Activated CD4-positive, alpha-beta T cell treated with anti-CD3 and anti-CD28 coated beads, Interleukin-2, amount 50 U/mL, for 16 hours (primary cell): ENCODE measurements around the gene MYL2.

Experiments used
- DNase-seq: peaks from one replicate; pipeline ENCODE4 v3.0.0-alpha.2; 2020

The MYL2 gene

DNA sequence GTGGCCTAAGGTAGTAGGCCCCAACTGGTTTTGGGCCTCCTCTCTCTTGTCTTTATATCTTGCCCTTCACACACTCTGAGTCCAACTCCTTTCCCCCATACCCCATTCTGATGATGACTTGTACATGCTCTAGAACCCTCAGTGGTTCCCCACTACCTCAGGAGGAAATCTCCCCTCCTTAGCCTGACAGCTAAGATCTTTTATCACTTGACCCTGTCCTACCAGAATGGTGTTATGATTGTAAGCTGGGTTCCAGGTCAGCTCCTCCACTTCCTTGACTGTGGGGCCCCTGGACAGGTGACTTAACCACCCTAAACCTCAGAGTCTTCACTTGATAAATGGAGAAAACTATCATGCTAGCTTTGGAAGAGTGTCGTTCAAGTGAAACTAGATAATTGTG, 9.4 kb upstream of the MYL2 start:
- no peak for DNase-seq

DNA sequence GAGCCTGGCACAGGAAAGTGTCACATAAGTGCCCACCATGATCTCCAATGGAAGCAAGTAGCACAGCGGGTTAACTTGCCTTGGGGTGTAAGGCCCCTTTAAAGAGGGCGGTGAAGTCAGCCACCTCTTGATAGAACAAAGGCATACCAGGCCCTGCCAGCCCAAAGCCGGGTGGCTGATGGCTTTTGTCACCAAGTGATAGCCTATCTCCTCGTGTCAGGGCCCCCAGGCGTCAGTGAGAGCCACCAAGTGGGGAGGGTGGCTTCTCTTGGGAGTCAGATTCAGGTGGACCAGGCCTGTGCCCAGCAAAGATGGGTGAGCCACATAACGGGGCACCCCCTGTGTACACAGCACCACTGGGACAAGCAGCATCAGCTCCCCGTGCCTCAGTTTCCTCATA, 8.3 kb upstream of the MYL2 start:
- no peak for DNase-seq

DNA sequence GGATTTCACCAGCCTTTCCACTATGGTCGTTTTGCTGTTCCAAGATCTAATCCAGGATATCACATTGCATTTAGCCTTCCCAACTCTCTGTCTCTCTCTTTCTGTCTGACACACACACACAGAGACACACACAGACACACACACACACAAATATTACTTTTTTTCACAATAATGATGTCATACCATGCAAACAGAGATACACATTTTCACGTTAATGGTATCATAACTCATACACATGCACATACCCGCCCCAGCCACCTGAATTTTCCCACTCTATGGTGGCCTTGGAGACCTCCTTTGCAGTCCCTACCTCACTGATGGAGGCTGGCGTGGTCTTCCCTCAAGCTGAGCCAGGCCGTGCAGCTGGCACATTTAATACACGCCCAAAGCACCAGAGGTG, 7.2 kb upstream of the MYL2 start:
- DNase-seq = no peak

DNA sequence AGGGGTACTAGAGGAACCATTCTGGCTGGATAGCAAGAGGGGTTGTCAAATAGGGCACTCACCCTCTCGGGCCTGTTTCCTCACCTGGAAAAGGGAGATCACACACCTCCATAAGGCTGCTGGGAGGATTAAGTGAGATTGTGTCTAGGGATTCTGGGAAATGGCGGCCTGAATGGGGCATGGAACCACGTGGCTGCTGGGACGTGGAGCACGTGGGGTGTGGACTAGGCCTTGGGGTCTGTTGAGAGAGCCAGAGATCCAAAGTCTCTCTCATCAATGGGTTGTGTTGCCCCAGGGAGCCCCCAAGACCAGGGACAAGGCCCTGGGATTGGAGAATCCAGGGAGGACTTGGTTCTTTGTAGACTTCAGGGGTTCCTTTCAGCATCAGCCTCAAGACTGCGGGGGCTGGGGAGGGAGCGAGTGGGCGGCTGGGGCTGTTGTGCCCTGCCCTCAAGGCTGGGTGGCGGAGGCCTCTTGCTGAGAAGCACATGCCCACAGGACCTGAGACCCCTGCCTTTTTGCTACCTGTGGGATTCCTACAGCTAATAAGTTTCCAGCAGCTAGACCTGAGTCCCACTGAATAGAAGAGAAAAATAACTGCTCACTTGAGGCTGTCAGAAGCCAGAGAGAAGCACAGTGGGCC, 3.4 kb upstream of the MYL2 start:
- no peak for DNase-seq

DNA sequence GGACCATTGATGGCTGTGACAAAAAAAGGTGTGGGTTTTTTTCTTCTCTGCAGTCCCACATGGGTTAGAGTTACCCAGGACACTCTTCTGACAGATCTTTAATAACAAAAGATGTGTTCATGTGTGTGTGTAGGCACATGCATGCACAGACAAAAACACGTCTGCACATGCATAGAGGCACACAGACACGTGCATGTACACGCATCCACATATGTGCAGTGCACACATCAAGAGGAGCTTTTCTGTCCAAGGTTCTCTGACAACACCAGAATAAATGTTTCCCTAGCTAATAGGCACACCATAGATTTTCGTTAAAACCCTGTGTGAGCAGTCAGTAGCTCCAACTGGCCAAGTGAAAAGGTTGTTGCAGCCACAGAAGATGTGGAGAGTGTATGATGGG, 2.8 kb upstream of the MYL2 start:
- DNase-seq = no peak

DNA sequence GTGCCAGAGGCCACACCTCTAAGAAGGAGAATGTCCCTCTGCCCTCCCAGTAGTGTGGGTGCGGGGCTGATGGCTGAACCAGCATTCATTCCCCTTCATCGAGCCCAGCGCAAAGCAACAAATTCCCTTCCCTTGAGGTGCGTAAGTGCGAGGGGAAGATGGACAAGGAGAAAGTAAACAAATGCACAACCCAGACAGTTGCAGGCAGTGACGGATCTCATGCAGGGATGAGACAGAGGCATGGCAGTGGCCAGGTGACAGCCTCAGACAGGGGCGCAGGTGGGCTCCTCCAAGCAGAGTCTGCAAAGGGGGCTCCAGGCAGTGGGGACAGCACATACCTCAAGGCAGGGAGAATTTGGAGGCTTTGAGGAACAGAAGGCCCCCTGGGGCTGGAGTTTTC, 2.3 kb upstream of the MYL2 start:
- DNase-seq = no peak

DNA sequence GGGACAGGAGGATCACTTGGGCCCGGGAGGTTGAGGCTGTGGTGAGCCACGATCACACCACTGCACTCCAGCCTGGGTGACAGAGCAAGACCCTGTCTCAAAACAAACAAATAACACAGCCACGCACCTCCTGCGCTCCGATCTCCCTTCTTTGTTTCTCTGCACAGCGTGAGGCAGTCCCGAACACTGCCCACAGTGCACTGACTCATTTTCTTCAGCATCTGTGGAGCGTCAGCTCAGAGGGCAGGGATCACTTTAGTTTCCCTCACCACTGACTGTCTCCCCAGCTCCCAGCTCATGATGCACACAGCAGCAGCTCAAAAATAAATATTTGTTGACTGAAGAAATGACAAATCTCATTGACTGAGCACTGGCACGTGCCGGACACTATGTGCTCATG, 883 bp upstream of the MYL2 start:
- no peak for DNase-seq

DNA sequence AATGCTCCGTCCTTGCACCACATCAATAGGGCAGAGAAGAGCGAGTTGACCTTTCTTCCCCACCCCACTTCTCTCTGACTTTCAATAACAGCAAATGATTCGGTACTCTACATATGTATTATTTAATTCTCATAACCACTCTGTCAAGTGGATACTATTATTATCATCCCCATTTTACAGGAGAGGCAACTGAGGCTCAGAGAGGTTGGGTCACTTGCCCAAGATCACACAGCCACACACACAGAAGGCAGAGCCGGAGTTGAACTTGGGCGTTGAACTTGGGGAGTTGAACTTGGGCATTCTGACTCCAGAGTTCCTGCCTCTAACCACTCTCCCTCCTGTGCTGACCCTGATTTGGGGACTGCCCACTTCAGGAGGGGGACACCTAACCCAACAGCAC, 659 bp downstream of the MYL2 start:
- no peak for DNase-seq

DNA sequence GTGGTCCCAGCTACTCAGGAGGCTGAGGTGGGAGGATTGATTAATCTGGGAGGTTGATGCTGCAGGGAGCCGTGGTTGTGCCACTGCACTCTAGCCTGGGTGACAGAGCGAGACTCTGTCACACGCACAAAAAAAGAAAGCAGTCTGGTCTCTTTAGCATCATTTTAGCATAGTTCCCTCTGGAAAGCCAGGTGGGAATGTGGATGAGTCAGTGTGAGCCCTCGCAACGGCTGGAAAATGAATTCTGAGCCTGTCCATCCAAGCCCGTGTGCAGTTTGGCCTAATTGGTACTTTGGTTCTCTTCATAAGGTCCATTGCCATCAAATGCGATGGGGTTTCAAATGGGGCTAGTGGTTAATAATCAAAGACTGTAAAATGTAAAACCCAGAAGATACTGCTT, 2.4 kb downstream of the MYL2 start:
- no peak for DNase-seq

DNA sequence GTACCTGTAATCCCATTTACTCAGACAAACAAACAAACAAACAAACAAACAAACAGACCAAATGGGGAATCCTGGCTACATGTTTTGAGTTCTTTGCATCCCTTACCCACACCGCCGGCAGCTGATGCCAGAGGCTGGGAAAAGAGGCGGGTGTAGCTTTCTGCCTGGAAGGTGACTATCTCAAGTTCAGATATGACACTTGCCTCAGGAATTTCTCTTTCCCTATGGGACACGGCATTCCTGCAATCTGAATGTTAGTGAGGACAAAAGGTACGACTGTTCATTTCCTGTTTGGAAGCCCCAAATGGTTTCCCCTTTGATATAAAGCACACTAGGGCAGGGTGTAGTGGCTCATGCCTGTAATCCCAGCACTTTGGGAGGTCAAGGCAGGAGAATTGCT, 2.9 kb downstream of the MYL2 start:
- DNase-seq = no peak

DNA sequence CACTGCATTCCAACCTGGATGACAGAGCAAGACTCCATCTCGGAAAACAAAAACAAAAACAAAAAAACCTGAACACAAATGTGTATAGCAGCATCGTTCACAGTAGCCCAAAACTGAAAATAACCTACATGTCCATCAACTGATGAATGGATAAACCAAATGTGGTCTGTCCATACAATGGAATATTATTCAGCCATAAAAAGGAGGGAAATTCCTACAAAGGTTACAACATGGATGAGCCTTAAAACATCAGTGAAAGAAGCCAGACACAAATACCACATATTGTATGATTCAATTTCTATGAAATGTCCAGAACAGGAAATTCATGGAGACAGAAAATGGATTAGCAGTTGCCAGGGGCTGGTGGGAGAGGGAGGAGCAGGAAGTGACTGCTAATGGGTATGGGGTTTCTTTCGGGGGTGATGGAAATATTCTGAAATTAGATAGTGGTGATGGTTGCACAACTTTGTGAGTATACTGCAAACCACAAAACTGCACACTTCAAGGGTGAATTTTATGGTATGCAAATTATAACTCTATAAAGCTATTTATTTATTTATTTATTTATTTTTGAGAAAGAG, 4.0 kb downstream of the MYL2 start:
- DNase-seq = no peak

DNA sequence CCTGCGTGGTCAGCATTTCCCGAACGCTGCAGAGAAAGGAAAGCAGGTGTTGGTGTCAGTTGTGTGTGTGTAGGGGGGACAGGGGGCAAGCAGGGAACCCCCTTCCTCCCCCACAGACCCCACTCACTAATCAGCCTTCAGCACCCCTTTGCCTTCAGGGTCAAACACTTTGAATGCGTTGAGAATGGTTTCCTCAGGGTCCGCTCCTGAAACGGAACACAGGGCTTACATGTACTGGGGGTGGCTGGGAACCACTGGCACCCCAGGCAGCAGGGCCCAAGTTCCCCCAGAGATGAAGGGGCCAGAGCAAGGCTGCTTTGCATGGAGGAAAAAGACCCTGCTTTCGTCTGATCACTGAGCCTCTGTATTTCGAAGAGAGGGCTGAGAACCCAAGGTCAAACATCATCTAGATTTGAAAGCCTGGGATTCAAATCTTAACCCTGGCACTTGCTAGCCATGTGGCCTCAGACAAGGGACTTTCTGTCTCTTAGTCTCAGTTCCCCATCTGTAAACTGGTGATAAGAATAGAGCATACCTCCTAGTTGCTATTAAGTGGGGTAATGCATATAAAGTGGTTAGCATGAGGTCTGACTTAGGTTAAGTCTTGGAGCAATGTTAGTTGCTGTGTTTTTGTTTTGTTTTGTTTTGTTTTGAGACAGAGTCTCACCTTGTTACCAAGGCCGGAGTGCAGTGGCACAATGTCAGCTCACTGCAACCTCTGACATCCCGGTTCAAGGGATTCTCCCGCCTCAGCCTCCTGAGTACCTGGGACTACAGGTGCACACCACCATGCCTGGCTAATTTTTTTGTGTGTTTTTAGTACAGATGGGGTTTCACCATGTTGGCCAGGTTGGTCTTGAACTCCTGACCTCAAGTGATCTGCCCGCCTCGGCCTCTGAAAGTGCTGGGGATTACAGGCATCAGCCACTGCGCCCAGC, 7.0 kb downstream of the MYL2 start:
- DNase-seq = no peak

DNA sequence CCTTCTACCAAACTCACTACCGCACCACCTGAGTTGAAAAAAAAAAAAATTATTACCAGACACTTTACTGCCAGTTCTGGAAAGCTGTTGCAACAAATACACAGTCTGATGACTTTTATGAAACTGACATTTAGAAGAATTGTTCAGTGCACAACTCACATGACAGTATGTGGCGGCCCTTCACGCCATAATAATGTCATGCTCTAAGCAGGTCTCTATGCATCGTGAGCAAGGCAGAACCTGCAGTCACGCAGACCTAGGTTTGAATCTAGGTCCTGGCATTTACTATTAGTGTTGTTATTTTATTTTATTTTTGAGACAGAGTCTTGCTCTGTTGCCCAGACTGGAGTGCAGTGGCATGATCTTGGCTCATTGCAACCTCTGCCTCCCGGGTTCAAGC, 8.1 kb downstream of the MYL2 start:
- no peak for DNase-seq

DNA sequence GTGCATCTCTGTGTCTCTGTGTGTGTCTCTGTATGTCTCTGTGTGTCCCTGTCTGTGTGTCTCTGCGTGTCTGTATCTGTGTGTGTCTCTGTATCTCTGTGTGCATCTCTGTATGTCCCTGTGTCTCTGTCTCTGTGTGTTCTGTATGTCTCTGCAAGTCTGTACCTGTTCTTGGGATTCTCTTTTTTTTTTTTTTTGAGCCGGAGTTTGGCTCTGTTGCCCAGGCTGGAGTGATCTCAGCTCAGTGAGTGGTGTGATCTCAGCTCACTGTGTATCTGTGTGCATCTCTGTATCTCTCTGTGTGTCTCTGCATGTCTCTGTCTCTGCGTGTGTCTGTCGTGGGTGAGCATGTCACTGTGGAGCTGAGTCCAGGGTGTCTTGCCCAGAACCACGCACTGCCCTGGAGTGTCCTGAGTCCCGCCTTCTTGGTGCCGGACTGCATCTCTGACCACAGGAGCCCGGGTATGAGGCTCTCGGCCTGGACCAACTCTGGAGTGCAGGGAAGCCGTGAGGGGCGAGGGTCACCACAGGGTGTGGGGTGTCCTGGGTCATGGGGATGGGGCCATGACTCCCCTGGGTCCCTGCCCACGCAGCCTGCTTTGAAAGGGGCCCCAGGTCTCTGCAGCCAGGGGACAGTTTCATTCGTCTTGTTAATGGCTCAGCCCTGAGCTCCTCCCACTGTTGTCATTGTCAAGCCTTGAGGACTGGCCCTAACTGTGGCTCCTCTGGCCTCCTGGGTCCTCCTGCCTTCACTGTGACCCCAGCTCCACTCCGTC, 11.8 kb downstream of the MYL2 start:
- no peak for DNase-seq

DNA sequence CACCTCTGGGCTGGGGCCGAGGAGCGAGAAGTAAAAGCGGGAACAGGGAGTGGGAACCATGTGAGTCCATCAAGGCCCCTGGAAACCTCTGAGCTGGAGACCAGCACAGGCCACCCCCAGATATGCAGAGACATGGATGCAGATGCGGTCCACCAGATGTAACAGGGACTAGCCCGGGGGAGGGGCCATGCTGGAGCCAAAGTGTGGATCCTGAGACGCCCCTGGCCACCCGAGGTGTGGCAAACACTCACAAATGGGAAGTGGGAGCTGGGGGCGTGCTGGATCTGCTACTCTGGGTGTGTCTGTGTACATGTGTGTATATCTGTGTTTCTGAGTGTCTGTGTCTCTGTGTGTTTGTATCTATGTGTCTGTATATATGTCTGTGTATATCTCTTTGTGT, 12.8 kb downstream of the MYL2 start:
- DNase-seq = no peak

DNA sequence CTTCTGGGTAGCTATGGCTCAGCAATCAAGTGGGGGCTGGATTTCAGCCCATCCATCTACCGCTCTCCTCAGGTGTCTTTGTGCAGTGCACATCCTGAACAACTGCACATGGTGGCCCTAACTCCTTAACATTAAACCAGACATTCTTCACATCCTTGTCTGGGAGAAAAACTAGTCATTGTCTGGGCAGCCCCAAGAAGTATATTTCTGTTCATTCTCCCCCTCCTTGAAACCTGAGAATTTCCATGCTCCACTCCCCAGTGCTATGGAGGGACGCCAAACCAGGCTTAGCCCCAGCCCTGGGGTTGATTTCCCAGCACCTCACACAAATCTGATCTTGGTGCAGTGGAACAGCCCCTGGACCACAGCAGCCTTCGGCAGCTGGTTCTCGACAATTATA, 13.4 kb downstream of the MYL2 start:
- no peak for DNase-seq

DNA sequence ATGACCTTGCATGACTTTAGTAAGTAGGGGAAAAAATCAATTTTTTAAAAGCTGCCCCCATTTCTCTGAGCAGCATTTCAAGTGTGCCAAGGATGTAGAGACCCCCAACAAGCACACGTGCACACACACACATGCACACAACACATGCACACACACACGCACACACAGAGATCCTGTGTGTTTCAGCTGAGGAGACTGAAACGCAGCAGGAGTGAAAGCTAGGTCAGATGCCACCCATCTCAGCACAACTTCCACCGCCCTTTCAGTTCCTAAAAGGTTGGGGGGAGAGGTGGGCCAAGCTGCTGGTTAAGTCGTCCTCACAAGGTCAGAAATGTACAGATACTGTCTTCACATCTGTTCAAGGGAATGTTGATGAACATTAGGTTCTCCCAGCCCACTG, 13.9 kb downstream of the MYL2 start:
- DNase-seq = no peak

DNA sequence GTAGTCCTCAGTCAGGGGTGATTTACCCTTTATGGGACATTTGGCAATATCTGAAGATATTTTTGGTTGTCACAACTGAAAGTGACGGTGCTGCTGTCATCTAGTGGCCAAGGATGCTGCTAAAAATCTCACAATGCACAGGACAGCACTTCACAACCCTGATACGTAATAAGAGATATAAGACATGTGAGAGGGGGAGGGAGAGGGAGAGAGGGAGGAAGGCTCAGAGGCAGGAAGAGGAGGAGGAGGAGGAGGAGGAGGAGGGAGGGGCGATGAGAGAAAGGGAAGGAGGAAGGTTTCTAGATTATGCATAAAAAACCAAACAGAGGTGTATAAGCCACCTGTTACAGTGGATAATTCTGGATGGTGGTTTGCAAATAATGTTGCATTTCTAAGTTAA, 14.3 kb downstream of the MYL2 start:
- peak; percentile 7 for DNase-seq

DNA sequence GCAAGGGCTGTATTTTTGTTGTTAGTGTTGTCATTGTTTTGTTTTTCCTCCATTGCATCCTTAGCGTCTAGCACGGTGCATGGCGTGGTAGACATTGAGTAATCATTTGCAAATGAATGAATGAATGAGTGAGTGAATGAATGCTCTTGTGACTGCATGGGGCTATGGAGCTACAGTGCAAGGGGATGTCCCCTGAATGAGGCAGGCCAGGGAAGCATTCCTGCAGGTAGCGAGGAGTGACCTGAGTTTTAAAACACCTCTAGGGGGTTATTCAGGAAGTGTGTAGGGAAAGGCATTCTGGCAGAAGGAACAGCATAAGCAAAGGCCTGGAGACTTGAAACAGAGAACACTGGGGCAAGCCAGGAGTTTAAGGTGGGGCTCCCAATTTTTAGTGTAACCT, 16.9 kb downstream of the MYL2 start:
- no peak for DNase-seq

DNA sequence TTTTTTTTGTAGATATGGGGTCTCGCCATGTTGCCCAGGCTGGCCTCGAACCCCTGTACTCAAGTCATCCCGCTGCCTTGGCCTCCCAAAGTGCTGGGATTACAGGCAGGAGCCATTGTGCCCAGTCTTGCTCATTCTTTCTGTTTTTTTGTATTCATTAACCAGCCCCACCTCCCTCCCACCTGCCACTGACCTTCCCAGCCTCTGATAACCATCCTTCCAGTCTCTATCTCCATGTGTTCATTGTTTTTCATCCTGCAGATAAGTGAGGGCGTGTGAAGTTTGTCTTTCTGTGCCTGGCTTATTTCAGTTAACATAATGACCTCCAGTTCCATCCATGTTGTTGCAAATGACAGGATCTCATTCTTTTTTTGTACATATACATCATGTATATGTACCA, 19.0 kb downstream of the MYL2 start:
- DNase-seq = no peak

DNA sequence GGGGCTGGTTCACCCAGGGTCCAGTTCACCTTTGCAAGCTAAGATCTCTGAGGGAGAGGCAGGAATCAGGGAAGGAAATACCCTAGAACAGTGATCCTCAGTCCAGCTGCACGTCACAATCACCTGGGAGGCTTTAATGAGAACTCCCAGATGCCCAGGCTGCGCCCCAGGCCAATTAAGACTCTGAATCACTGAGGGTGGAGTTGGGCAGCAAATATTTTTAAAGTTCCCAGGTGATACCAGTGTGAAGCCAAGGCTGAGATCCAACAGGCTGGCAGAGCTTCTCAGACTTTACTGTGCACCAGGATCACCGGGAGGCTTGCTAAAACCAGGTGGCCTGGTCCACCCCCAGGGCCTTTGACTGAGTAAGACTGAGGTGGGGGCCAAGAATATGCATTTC, 23.8 kb downstream of the MYL2 start:
- no peak for DNase-seq

DNA sequence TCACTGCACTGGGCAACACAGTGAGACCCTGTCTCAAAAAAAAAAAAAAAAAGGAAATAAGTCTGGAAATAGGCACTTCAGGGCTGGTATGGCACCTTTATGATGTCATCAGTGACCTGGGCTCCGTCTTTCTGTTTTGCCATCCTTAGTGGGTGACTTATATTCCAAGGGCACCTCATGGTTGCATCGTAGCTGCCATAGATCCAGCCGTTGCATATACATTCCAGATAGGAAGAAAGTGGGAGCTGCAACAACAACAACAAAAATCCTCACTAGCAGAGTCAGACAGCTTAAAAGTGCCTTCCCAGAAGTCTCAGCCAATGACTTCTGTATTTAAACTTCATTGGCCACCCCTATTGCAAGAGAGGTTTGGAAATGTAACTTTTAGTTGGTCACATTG, 26.4 kb downstream of the MYL2 start:
- no peak for DNase-seq

DNA sequence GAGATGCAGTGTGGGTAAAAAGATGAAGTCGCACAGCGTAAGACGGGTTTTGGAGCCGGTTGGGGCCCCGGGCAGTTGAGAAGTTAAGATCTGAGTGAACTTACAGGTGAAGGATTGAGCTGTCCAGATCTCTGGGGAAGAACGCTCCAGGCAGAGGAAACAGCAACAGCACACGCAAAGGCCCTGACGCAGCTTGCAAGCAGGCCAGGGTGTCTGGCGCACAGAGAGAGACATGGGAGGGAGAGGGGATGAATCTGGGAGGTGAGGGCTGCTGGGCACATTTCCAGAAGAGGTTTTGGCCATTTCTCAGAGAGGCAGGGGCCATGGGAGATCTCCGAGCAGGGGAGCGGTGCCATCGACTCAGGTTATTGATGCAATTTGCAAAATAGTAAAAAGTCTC, 31.0 kb downstream of the MYL2 start:
- no peak for DNase-seq
